HEK293 (cell line): ENCODE data around the gene SMOC1.
A peak's percentile ranks its signal among the peaks of the same experiment; 100 is the strongest.

Experiments
- CTCF ChIA-PET: fragments of 350-600 bp; formaldehyde crosslinking; extraction: SDS; loops from one replicate; lab custom pipeline; 2021; ENCODE audit warnings: antibody characterized with exemption; lab: Yijun Ruan, JAX
- POLR2A ChIA-PET: fragments of 300-600 bp; formaldehyde crosslinking; extraction: SDS; loops from one replicate; lab custom pipeline; 2020; ENCODE audit warnings: antibody characterized with exemption, inconsistent platforms; lab: Yijun Ruan, JAX
- H3K27ac ChIP-seq: fragments of 200-500 bp; sonication (Bioruptor generic); 2 replicates; pipeline ENCODE4 v1.5.1; 2014; ENCODE audit warnings: low read depth, low read length, control low read depth, inconsistent platforms; ENCODE audit errors: extremely low read depth
- H3K36me3 ChIP-seq, 2 experiments: fragments of 200-500 bp in 1 of 2; sonication (Bioruptor generic) in 1 of 2; 1 replicate in 1 of 2; 2 replicates in 1 of 2; pipeline ENCODE4 v1.5.1; 2014 to 2017; ENCODE audit warnings: inconsistent platforms in 2 of 2, low read length in 2 of 2; ENCODE audit not compliant: control insufficient read depth in 2 of 2, insufficient read depth in 1 of 2
- H3K4me1 ChIP-seq: fragments of 200-500 bp; sonication (Bioruptor generic); 2 replicates; pipeline ENCODE4 v1.5.1; 2014; ENCODE audit warnings: mild to moderate bottlenecking, low read length, inconsistent platforms; ENCODE audit not compliant: control insufficient read depth, insufficient read depth
- H3K4me3 ChIP-seq: 2 replicates; pipeline ENCODE4 v1.5.1; 2011; ENCODE audit warnings: low read depth, mild to moderate bottlenecking, control low read depth, low read length, moderate library complexity
- H3K9me3 ChIP-seq: fragments of 200-500 bp; sonication (Bioruptor generic); 2 replicates; pipeline ENCODE4 v1.5.1; 2014; ENCODE audit warnings: low read depth, low read length, inconsistent platforms; ENCODE audit not compliant: control insufficient read depth, insufficient read depth
- CTCF ChIP-seq: fragments of 450-650 bp; formaldehyde crosslinking; IDR thresholded peaks from 2 replicates; pipeline ENCODE4 v1.5.1; 2016; ENCODE audit warnings: missing biosample characterization, missing genetic modification characterization
- INSM2 ChIP-seq: fragments of 450-650 bp; formaldehyde crosslinking; IDR thresholded peaks from 2 replicates; pipeline ENCODE4 v1.5.1; 2016; ENCODE audit warnings: missing biosample characterization, missing genetic modification characterization
- KLF10 ChIP-seq: fragments of 450-650 bp; IDR thresholded peaks from 2 replicates; pipeline ENCODE4 v1.5.1; 2018; ENCODE audit warnings: missing biosample characterization, mild to moderate bottlenecking, missing genetic modification characterization
- RBAK ChIP-seq: fragments of 450-650 bp; formaldehyde crosslinking; IDR thresholded peaks from 2 replicates; pipeline ENCODE4 v1.5.1; 2016; ENCODE audit warnings: missing biosample characterization, missing genetic modification characterization
- TRIM28 ChIP-seq: IDR thresholded peaks from 2 replicates; pipeline ENCODE4 v1.6.1; 2011; ENCODE audit warnings: low read length, control low read depth, borderline replicate concordance
- ZFP3 ChIP-seq: fragments of 450-650 bp; formaldehyde crosslinking; IDR thresholded peaks from 2 replicates; pipeline ENCODE4 v1.5.1; 2016; ENCODE audit warnings: low read depth, missing biosample characterization, missing genetic modification characterization
- ZNF140 ChIP-seq: fragments of 450-650 bp; formaldehyde crosslinking; IDR thresholded peaks from 2 replicates; pipeline ENCODE4 v1.5.1; 2016; ENCODE audit warnings: missing biosample characterization, missing genetic modification characterization
- ZNF223 ChIP-seq: fragments of 450-650 bp; formaldehyde crosslinking; IDR thresholded peaks from 2 replicates; pipeline ENCODE4 v1.5.1; 2016; ENCODE audit warnings: missing biosample characterization, missing genetic modification characterization
- ZNF362 ChIP-seq: fragments of 450-650 bp; formaldehyde crosslinking; IDR thresholded peaks from 2 replicates; pipeline ENCODE4 v1.5.1; 2016; ENCODE audit warnings: missing biosample characterization, missing genetic modification characterization
- ZNF404 ChIP-seq: fragments of 450-650 bp; formaldehyde crosslinking; IDR thresholded peaks from 2 replicates; pipeline ENCODE4 v1.5.1; 2017; ENCODE audit warnings: missing biosample characterization, missing genetic modification characterization
- ZNF473 ChIP-seq: fragments of 450-650 bp; formaldehyde crosslinking; IDR thresholded peaks from 2 replicates; pipeline ENCODE4 v1.5.1; 2017; ENCODE audit warnings: missing biosample characterization, missing genetic modification characterization
- ZNF529 ChIP-seq: fragments of 450-650 bp; formaldehyde crosslinking; IDR thresholded peaks from 2 replicates; pipeline ENCODE4 v1.5.1; 2017; ENCODE audit warnings: missing genetic modification characterization, missing biosample characterization; ENCODE audit not compliant: insufficient replicate concordance
- ZNF530 ChIP-seq: fragments of 450-650 bp; formaldehyde crosslinking; IDR thresholded peaks from 2 replicates; pipeline ENCODE4 v1.5.1; 2016; ENCODE audit warnings: low read depth, missing biosample characterization, missing genetic modification characterization
- ZNF654 ChIP-seq: fragments of 450-650 bp; formaldehyde crosslinking; IDR thresholded peaks from 2 replicates; pipeline ENCODE4 v1.5.1; 2016; ENCODE audit warnings: low read depth, missing biosample characterization, missing genetic modification characterization
- ZNF791 ChIP-seq: fragments of 450-650 bp; formaldehyde crosslinking; IDR thresholded peaks from 2 replicates; pipeline ENCODE4 v1.5.1; 2016; ENCODE audit warnings: missing biosample characterization, missing genetic modification characterization
- ZNF837 ChIP-seq: fragments of 450-650 bp; formaldehyde crosslinking; IDR thresholded peaks from 2 replicates; pipeline ENCODE4 v1.5.1; 2016; ENCODE audit warnings: missing biosample characterization, missing genetic modification characterization
- ZNF843 ChIP-seq: fragments of 450-650 bp; formaldehyde crosslinking; IDR thresholded peaks from 2 replicates; pipeline ENCODE4 v1.5.1; 2016; ENCODE audit warnings: missing biosample characterization, missing genetic modification characterization
- ZSCAN23 ChIP-seq: fragments of 450-650 bp; formaldehyde crosslinking; IDR thresholded peaks from 2 replicates; pipeline ENCODE4 v1.5.1; 2016; ENCODE audit warnings: missing biosample characterization, missing genetic modification characterization

The SMOC1 gene

GRCh38 chr14:70045844-70046535, 166.8 kb downstream of the SMOC1 start:
- no peaks in the 10 kb centered on the region for H3K4me1 ChIP-seq
- CTCF ChIA-PET: interaction anchor here (0.6 to 4.4 kb wide), 11 partner anchors 8 to 758 kb away, joined by 3 to 23 read pairs (median 5); no protein-coding TSS in a partner anchor

GRCh38 chr14:70047598-70048312, 168.5 kb downstream of the SMOC1 start:
- Histone ChIP-seq H3K27ac (no peak overlapping the region), H3K36me3 (no peaks in the 10 kb centered on the region), H3K9me3 (no peaks in the 10 kb centered on the region), H3K4me3 (no peak overlapping the region), H3K4me1 (no peaks in the 10 kb centered on the region)
- ChIA-PET CTCF (interaction anchor here (0.6 to 4.4 kb wide), 7 partner anchors 26 to 1732 kb away, joined by 3 to 23 read pairs (median 3); no protein-coding TSS in a partner anchor), POLR2A (no interaction called here)
- TF ChIP-seq ZNF791 (tag by site-specific recombination): no peak

More at GRCh38 chr14:70045844-70046535, 166.8 kb downstream of the SMOC1 start:
- H3K36me3 ChIP-seq: no peaks in the 10 kb centered on the region
- no peaks in the 10 kb centered on the region for H3K9me3 ChIP-seq
- no peak overlapping the region for H3K4me3 ChIP-seq
- TF ChIP-seq ZNF654 (tag by site-specific recombination) (peak; percentile 61), CTCF (tag by site-specific recombination) (peak; percentile 83), ZNF529 (tag by site-specific recombination) (no peak)
- no peak overlapping the region for H3K27ac ChIP-seq
- POLR2A ChIA-PET: no interaction called here

GRCh38 chr14:70048313-70048654, 169.1 kb downstream of the SMOC1 start:
- H3K36me3 ChIP-seq: no peaks in the 10 kb centered on the region
- no peak for TF ChIP-seq ZNF530 (tag by site-specific recombination)
- TF ChIP-seq ZSCAN23 (tag by site-specific recombination): no peak
- no peak for TF ChIP-seq ZNF843 (tag by site-specific recombination)
- TF ChIP-seq ZNF404 (tag by site-specific recombination): no peak
- no peak for TF ChIP-seq ZNF223 (tag by site-specific recombination)
- H3K9me3 ChIP-seq: no peaks in the 10 kb centered on the region
- H3K27ac ChIP-seq: no peak overlapping the region
- H3K4me3 ChIP-seq: no peak overlapping the region
- ChIA-PET POLR2A (no interaction called here), CTCF (interaction anchor here (0.7 to 1.0 kb wide), 2 partner anchors 26 to 1732 kb away, joined by 3 read pairs; no protein-coding TSS in a partner anchor)
- H3K4me1 ChIP-seq: no peaks in the 10 kb centered on the region

GRCh38 chr14:70049605-70050004, 170.4 kb downstream of the SMOC1 start:
- no peaks in the 10 kb centered on the region for H3K9me3 ChIP-seq
- ChIA-PET POLR2A (no interaction called here), CTCF (interaction anchor here (0.5 to 0.8 kb wide), 3 partner anchors 24 to 170 kb away, joined by 3 to 4 read pairs (median 3); no protein-coding TSS in a partner anchor)
- no peak overlapping the region for H3K4me3 ChIP-seq
- no peaks in the 10 kb centered on the region for H3K36me3 ChIP-seq
- H3K27ac ChIP-seq: no peak overlapping the region
- H3K4me1 ChIP-seq: no peaks in the 10 kb centered on the region
- TF ChIP-seq ZNF362 (tag by site-specific recombination): no peak
- no peak for TF ChIP-seq RBAK (tag by site-specific recombination)
- no peak for TF ChIP-seq ZFP3
- TF ChIP-seq INSM2: no peak
- no peak for TF ChIP-seq CTCF (tag by site-specific recombination)
- no peak for TF ChIP-seq ZNF837
- no peak for TF ChIP-seq ZNF473 (tag by site-specific recombination)
- no peak for TF ChIP-seq ZNF140 (tag by site-specific recombination)
- TF ChIP-seq TRIM28: no peak
- TF ChIP-seq KLF10: no peak
